Fibroblast of mammary gland (primary cell): ENCODE data around the gene LRRC75A.
"Not testable (repeated sequence)": the region's sequence is repeated elsewhere in the genome, so short reads cannot be mapped to it uniquely, and the experiment has no call there.

ENCODE experiments used
- DNase-seq: peaks from one replicate; pipeline ENCODE4 v3.0.0-alpha.2; 2010; ENCODE audit warnings: low read depth
- H3K4me3 ChIP-seq: 2 replicates; pipeline ENCODE4 v1.5.1; 2011; ENCODE audit warnings: low read depth, mild to moderate bottlenecking, low read length, moderate library complexity; ENCODE audit not compliant: control insufficient read depth
- CTCF ChIP-seq: conservative IDR thresholded peaks from 2 replicates; pipeline ENCODE4 v1.5.1; 2011; ENCODE audit warnings: low read depth, low read length, inconsistent platforms; ENCODE audit not compliant: control insufficient read depth, insufficient read depth

Gene LRRC75A

GRCh38 chr17:16440901-16441629 lies 50.9 kb downstream of the LRRC75A start:
- TF ChIP-seq CTCF = no peak
- peak overlapping the region; percentile 95 for H3K4me3 ChIP-seq
- DNase-seq = no peak

GRCh38 chr17:16440354-16440753 lies 51.6 kb downstream of the LRRC75A start:
- not testable (repeated sequence) for DNase-seq
- H3K4me3 ChIP-seq = peak overlapping the region; percentile 95

- peak overlapping the region; percentile 95 for H3K4me3 ChIP-seq
- no peak for TF ChIP-seq CTCF
- peak; percentile 53 for DNase-seq
Measured at GRCh38 chr17:16439811-16440351, 52.1 kb downstream of the LRRC75A start.

GRCh38 chr17:16439303-16439791 lies 52.6 kb downstream of the LRRC75A start:
- no peak for DNase-seq
- no peak for TF ChIP-seq CTCF

GRCh38 chr17:16438557-16439302 lies 53.3 kb downstream of the LRRC75A start:
- H3K4me3 ChIP-seq = peak overlapping the region; percentile 95
- peak; percentile 100 for DNase-seq
- TF ChIP-seq CTCF = no peak

More at GRCh38 chr17:16439303-16439791, 52.6 kb downstream of the LRRC75A start:
- H3K4me3 ChIP-seq = peak overlapping the region; percentile 95

GRCh38 chr17:16438173-16438556 lies 53.8 kb downstream of the LRRC75A start:
- H3K4me3 ChIP-seq = peak overlapping the region; percentile 53
- DNase-seq = no peak
- TF ChIP-seq CTCF = no peak

- H3K4me3 ChIP-seq = no peak overlapping the region
- DNase-seq = no peak
- TF ChIP-seq CTCF = no peak
Measured at GRCh38 chr17:16437083-16437482, 54.9 kb downstream of the LRRC75A start.
